Lung (tissue), 12 donors: ENCODE results near the gene G6PC2. TPM values are rescaled to one million over a fixed set of nuclear protein-coding genes. Genes with fewer than 3 reads are reported as not detected.

Source experiments
- ATAC-seq: fragments of 200-7000 bp; cut with Tn5 transposase; one replicate; pipeline ENCODE4 v1.9.1; 2020; ENCODE audit warnings: moderate number of reproducible peaks; ENCODE audit not compliant: insufficient read depth, low FRiP score
- DNase-seq, 3 donors: peaks; one replicate each; pipeline ENCODE4 v3.0.0-alpha.2; 2013 to 2017
- H3K27ac ChIP-seq, 2 donors: one replicate each; pipeline ENCODE4 v1.5.1; 2013; ENCODE audit warnings: mild to moderate bottlenecking in 2 of 2, moderate library complexity in 2 of 2, control low read depth in 1 of 2, inconsistent platforms in 1 of 2, low read depth in 1 of 2, low read length in 1 of 2
- H3K27me3 ChIP-seq, 3 donors: one replicate each; pipeline ENCODE4 v1.5.1; 2013; ENCODE audit warnings: low read length in 2 of 3; ENCODE audit not compliant: control insufficient read depth in 3 of 3, insufficient read depth in 3 of 3
- H3K36me3 ChIP-seq, 4 donors: one replicate each; pipeline ENCODE4 v1.5.1; 2013; ENCODE audit warnings: low read length in 4 of 4, mild to moderate bottlenecking in 1 of 4, moderate library complexity in 1 of 4; ENCODE audit not compliant: control insufficient read depth in 4 of 4, insufficient read depth in 4 of 4
- H3K4me1 ChIP-seq, 5 donors: one replicate each; pipeline ENCODE4 v1.5.1; 2013; ENCODE audit warnings: low read length in 5 of 5, mild to moderate bottlenecking in 2 of 5, moderate library complexity in 1 of 5; ENCODE audit not compliant: control insufficient read depth in 5 of 5, insufficient read depth in 5 of 5
- H3K4me3 ChIP-seq: one replicate; pipeline ENCODE4 v1.5.1; 2013; ENCODE audit warnings: mild to moderate bottlenecking, control low read depth, moderate library complexity
- H3K9ac ChIP-seq, 2 donors: one replicate each; pipeline ENCODE4 v1.5.1; 2013; ENCODE audit warnings: low read length in 2 of 2, control low read depth in 1 of 2; ENCODE audit not compliant: insufficient read depth in 1 of 2
- H3K9me3 ChIP-seq, 4 donors: one replicate each; pipeline ENCODE4 v1.5.1; 2013; ENCODE audit warnings: low read length in 3 of 4, mild to moderate bottlenecking in 1 of 4, moderate library complexity in 1 of 4; ENCODE audit not compliant: control insufficient read depth in 4 of 4, insufficient read depth in 3 of 4
- WGBS, 2 donors: extraction: QIAGEN DNeasy Blood & Tissue Kit; methylation state at CpG; one replicate each; pipeline ENCODE4 v1.1.7; 2013; 5-methylcytosine and 5-hydroxymethylcytosine counted together
- polyA plus RNA-seq, 2 donors: library from polyadenylated mRNA; stranded (reverse); fragments of 200-250 nt; gene quantifications; one replicate each; pipeline ENCODE4 v1.2.1, GENCODE V29; 2013
- total RNA-seq, 2 donors: library from RNA; depleted of rRNA in 1 of 2; stranded (reverse); fragments of >200 nt in 1 of 2; gene quantifications; one replicate each; pipeline ENCODE4 v1.2.1, GENCODE V29; 2014 to 2021
- TF ChIP-seq, protein P1 (sequence below): IDR thresholded peaks from 2 replicates; pipeline ENCODE4 v1.5.1; 2012; ENCODE audit warnings: mild to moderate bottlenecking; ENCODE audit errors: control extremely low read depth, extremely low read depth
- donor health status: control.
- donor health status: control.
- donor health status: Bipolar disorder and iron deficiency.
- donor health status: healthy.
- donor health status: DM: yes; HTN: yes; CAD: no.

Gene G6PC2
- total and polyA plus RNA-seq, 4 donors = 0.01 to 0.37 (median 0.08) TPM; not detected in 1

DNA sequence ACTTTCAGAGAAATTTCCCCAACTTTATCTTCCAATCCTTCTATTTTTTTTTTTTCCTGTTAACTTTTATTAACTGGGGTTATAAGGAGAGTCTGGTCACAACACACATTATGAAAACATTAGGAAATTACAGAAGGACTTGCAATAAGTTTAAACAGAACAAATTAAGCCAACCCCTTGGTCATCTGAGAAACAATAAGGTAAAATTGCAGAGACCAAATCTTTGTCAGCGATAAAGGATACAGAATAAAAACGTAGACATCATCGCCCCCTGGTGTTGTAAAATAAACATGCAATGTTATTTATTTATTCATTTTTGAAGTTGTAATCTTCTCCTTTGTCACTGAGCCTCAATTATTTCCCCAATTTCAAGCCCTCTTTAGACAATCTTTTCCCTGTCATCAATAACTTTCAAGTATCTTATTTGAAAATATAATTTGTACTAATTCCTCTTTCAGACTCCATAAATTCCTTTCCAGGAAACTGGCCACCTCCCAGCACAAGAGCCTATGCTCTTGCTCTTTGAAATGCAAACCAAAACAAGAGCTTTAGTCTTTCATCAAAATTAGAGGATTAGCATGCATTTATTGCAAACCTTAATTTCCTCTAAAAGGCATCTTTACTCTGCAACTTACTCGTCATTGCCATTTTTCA, 19.5 kb downstream of the G6PC2 start:
- H3K9me3 ChIP-seq = no peaks in the 10 kb centered on the region
- ATAC-seq (peak; percentile 53), DNase-seq (peak in 2 of 3 donors; percentile 48 to 58)
- no peak overlapping the region for H3K9ac ChIP-seq
- TF ChIP-seq, protein P1, sequence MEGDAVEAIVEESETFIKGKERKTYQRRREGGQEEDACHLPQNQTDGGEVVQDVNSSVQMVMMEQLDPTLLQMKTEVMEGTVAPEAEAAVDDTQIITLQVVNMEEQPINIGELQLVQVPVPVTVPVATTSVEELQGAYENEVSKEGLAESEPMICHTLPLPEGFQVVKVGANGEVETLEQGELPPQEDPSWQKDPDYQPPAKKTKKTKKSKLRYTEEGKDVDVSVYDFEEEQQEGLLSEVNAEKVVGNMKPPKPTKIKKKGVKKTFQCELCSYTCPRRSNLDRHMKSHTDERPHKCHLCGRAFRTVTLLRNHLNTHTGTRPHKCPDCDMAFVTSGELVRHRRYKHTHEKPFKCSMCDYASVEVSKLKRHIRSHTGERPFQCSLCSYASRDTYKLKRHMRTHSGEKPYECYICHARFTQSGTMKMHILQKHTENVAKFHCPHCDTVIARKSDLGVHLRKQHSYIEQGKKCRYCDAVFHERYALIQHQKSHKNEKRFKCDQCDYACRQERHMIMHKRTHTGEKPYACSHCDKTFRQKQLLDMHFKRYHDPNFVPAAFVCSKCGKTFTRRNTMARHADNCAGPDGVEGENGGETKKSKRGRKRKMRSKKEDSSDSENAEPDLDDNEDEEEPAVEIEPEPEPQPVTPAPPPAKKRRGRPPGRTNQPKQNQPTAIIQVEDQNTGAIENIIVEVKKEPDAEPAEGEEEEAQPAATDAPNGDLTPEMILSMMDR = peak; percentile 59
- H3K27me3 ChIP-seq = no peaks in the 10 kb centered on the region
- no peak overlapping the region for H3K4me3 ChIP-seq
- no peaks in the 10 kb centered on the region for H3K4me1 ChIP-seq
- no peaks in the 10 kb centered on the region for H3K36me3 ChIP-seq
- 24 to 25% methylated on average over 4 of the region's 4 CpGs for WGBS, 2 donors
- no peak overlapping the region for H3K27ac ChIP-seq

- H3K4me1 ChIP-seq = no peaks in the 10 kb centered on the region
- no peak overlapping the region for H3K4me3 ChIP-seq
- ATAC-seq (no peak), DNase-seq (no peak)
- H3K9me3 ChIP-seq = no peaks in the 10 kb centered on the region
- TF ChIP-seq, protein P1 = no peak
- no peak overlapping the region for H3K9ac ChIP-seq
- no peak overlapping the region for H3K27ac ChIP-seq
- no peaks in the 10 kb centered on the region for H3K36me3 ChIP-seq
- no peaks in the 10 kb centered on the region for H3K27me3 ChIP-seq
- 71 to 82% methylated on average over 3 of the region's 3 CpGs for WGBS, 2 donors
Observed at GRCh38 chr2:168926621-168927386, 25.7 kb downstream of the G6PC2 start.

GRCh38 chr2:168928113-168928831, 27.2 kb downstream of the G6PC2 start:
- WGBS, 2 donors = 72 to 78% methylated on average over 3 of the region's 3 CpGs
- H3K36me3 ChIP-seq = no peaks in the 10 kb centered on the region
- TF ChIP-seq, protein P1 = no peak
- no peaks in the 10 kb centered on the region for H3K27me3 ChIP-seq
- no peaks in the 10 kb centered on the region for H3K4me1 ChIP-seq
- ATAC-seq (no peak), DNase-seq (no peak)
- no peak overlapping the region for H3K9ac ChIP-seq
- H3K9me3 ChIP-seq = no peaks in the 10 kb centered on the region
- no peak overlapping the region for H3K4me3 ChIP-seq
- H3K27ac ChIP-seq = no peak overlapping the region
